Measurements from ENCODE around the gene SEC63. TPM values are rescaled to one million over a fixed set of nuclear protein-coding genes. Genes with fewer than 3 reads are reported as not detected.

Gene SEC63
- total RNA-seq, 1 experiment from 2014 or later: 86.2 TPM

GRCh38 chr6:107999341-107999740 lies 41.3 kb upstream of the SEC63 start:
- no peak overlapping the region for H3K56ac ChIP-seq (ENCODE audit: insufficient read length, low read depth, low read length)
- no peak overlapping the region for H4K5ac ChIP-seq (ENCODE audit: insufficient read length, low read depth, low read length)
- no peak overlapping the region for H3K27ac Mint-ChIP-seq
- H3K79me2 ChIP-seq (ENCODE audit: insufficient read depth, low read length): no peaks in the 10 kb centered on the region
- H2BK20ac ChIP-seq (ENCODE audit: low read depth, low read length, poor library complexity, severe bottlenecking): no peak overlapping the region
- no peak overlapping the region for H2AK5ac ChIP-seq (ENCODE audit: insufficient read length, low read length)
- H3K4me1 ChIP-seq (ENCODE audit: insufficient read depth, low read length): no peaks in the 10 kb centered on the region
- H3K14ac ChIP-seq (ENCODE audit: insufficient read depth, low read length): no peak overlapping the region
- H3K27me3 ChIP-seq (ENCODE audit: insufficient read depth, low read length): no peaks in the 10 kb centered on the region
- no peaks in the 10 kb centered on the region for H3K36me3 Mint-ChIP-seq (ENCODE audit: insufficient read depth in 1 of 3, low read depth in 3 of 3)
- H3K9me3 Mint-ChIP-seq: no peaks in the 10 kb centered on the region
- no peak for DNase-seq
- H3K23me2 ChIP-seq (ENCODE audit: insufficient read length, low read depth, low read length, poor library complexity, severe bottlenecking): no peaks in the 10 kb centered on the region
- H2AFZ ChIP-seq (ENCODE audit: low read length): no peak overlapping the region
- no peak overlapping the region for H3K27ac ChIP-seq (ENCODE audit: insufficient read length, low read depth, low read length)
- no peak overlapping the region for H3K23ac ChIP-seq (ENCODE audit: insufficient read length, low read depth, low read length)
- H4K91ac ChIP-seq (ENCODE audit: insufficient read length, low read depth, low read length): no peak overlapping the region
- H2BK120ac ChIP-seq (ENCODE audit: low read depth, low read length, poor library complexity, severe bottlenecking): no peak overlapping the region
- H4K20me1 ChIP-seq (ENCODE audit: control insufficient read depth, insufficient read depth, insufficient read length): no peaks in the 10 kb centered on the region
- no peak overlapping the region for H2BK5ac ChIP-seq (ENCODE audit: insufficient read length, low read length)
- H3K4me3 Mint-ChIP-seq: no peak overlapping the region
- peaks cover 17 to 22% of the 10 kb centered on the region in 2 experiments for H3K4me1 Mint-ChIP-seq
- H2BK12ac ChIP-seq (ENCODE audit: insufficient read length, low read depth, low read length): no peak overlapping the region
- H3K27me3 Mint-ChIP-seq (ENCODE audit: low read depth): peaks cover 3% of the 10 kb centered on the region
- H3K79me1 ChIP-seq (ENCODE audit: insufficient read depth, low read depth, low read length, poor library complexity, severe bottlenecking): no peaks in the 10 kb centered on the region
- no peak overlapping the region for H3K9ac ChIP-seq (ENCODE audit: extremely low read depth, insufficient read length, low read length)
- no peak overlapping the region for H3K18ac ChIP-seq (ENCODE audit: insufficient read length, low read depth, low read length)
- no peaks in the 10 kb centered on the region for H3K9me3 ChIP-seq (ENCODE audit: control insufficient read depth, low read depth, low read length)
- no peak overlapping the region for H3K4ac ChIP-seq (ENCODE audit: low read depth, low read length)
- no peak overlapping the region for H3K4me2 ChIP-seq (ENCODE audit: insufficient read depth, insufficient read length, low read length)
- no peak for TF ChIP-seq CTCF (conservative IDR thresholded peaks at IDR 0.05)
- no peak overlapping the region for H4K8ac ChIP-seq (replicated peaks; ENCODE audit: insufficient read length, low read depth, low read length)
- H2BK15ac ChIP-seq (ENCODE audit: low read depth, low read length): no peak overlapping the region
- no peak overlapping the region for H3T11ph ChIP-seq (ENCODE audit: low read length)

Measured in H9 (cell line).